GM21515 (cell line): ENCODE measurements around the gene C2orf42.
"Not testable (repeated sequence)": the region's sequence is repeated elsewhere in the genome, so short reads cannot be mapped to it uniquely, and the experiment has no call there.

Experiments
- ATAC-seq: cut with Tn5 transposase; IDR thresholded peaks from one replicate; pipeline ENCODE4 v1.9.1; 2021; ENCODE audit not compliant: unreplicated experiment

C2orf42 gene

GRCh38 chr2:70106138-70106537, 84.7 kb downstream of the C2orf42 start:
- ATAC-seq, result not testable (repeated sequence)

- no peak for ATAC-seq
These were observed 86.3 kb downstream of the C2orf42 start for GRCh38 chr2:70104231-70105111.

GRCh38 chr2:70103531-70104061, 87.2 kb downstream of the C2orf42 start:
- ATAC-seq, result no peak

- ATAC-seq, result not testable (repeated sequence)
These were observed 88.4 kb downstream of the C2orf42 start for GRCh38 chr2:70102323-70102905.

- ATAC-seq, result not testable (repeated sequence)
These were observed 89.1 kb downstream of the C2orf42 start for GRCh38 chr2:70101686-70102085.

- no peak for ATAC-seq
These were observed 89.6 kb downstream of the C2orf42 start for GRCh38 chr2:70101174-70101573.
